HG02885 (cell line): ENCODE measurements around the gene JMJD8.

ENCODE experiments used
- ATAC-seq: cut with Tn5 transposase; IDR thresholded peaks from one replicate; pipeline ENCODE4 v1.9.1; 2021; ENCODE audit warnings: mild to moderate bottlenecking; ENCODE audit not compliant: unreplicated experiment, poor library complexity

The JMJD8 gene, protein sequence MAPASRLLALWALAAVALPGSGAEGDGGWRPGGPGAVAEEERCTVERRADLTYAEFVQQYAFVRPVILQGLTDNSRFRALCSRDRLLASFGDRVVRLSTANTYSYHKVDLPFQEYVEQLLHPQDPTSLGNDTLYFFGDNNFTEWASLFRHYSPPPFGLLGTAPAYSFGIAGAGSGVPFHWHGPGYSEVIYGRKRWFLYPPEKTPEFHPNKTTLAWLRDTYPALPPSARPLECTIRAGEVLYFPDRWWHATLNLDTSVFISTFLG

DNA sequence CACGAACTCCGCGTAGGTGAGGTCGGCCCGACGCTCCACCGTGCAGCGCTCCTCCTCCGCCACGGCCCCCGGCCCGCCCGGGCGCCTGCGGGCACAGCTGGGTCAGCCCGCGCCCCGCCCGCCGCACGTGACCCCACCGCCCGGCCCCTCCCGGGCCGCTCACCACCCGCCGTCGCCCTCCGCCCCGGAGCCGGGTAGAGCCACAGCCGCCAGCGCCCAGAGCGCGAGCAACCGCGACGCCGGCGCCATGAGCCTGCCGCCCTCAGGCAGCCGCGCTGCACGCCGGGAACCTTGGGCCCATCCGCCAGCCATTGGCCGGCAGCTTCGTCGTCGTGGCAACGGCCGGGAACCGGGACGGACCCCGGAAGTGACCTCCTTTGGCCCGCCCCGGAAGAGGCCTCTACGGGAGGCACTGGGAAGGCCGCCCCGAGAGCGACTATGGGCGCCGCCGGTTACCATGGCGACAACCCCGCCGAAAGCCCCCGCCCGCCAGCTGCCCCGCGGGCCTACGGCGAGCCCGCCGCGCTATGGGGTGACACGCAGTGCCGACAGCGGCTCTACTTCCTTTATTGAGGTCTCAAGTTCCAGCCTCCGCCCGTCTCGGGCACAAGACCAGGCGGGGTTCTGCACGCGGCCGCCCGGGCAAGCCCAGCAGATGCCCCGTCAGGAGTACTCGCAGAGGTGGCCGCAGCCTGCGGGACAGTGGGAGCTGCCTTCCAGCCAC lies at the start of gene JMJD8:
Gene JMJD8 (minus strand): TSS at position 264 of the 724 bp plus-strand sequence. CDS start 15 bp downstream, at position 249.
- ATAC-seq: peak; percentile 68

DNA sequence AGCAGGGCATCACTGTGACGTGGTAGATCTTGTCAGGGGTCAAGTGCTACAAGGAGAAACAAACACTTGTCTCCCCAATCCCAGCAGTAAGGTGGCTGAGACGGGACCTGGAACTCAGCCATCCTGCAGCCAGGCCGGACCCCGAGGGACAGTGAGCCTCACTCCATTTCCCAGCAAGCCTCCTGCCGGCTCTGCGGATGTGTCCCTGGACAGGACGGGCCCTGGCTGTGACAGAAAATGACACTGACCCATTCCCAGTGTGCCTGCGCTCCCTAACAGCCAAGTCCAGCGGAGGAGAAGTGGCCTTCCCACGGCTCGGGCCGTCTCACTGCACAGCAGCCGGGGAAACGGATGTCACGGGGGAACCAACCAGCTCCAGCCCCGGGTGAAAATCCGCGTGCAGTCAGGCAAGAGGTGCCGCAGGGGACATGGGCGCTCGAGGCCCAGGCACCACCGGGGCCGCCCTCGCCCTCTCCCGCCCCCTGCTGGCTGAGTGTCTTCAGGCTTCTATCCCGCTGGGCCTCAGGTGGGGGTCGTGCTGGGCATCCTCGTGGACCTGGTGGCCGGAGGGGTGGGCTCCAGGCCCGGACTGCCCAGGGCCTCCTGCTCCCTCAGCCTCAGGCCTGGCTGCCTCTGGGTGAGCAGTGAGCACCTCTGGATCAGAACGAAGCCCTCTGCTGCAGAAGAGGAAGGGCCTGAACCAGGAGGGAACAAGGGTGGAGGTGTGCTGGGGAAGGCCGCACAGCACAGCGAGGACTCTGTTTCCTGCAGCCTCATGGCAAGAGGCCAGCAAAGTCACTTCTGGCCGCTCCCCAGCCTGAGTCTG lies 49.5 kb upstream of the JMJD8 start:
- ATAC-seq: no peak

DNA sequence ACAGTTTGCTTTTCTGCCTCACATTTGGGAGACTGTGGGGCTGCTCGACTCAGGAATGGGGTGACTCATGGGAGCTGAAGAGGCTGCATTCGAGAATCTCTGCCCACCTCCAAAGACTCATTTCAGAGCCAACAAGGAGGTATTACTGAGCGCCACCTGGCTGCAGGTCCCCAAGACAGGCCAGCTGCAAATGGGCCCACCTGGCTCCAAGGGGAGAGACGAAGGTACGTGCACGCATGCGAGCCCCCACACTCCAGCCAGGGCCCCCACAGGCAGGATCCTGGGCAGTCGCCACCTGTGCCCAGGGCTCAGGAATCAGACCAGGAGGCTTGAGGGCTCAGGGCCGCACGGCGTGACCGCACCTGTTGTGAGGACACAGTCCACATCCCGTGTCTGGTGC lies 48.8 kb upstream of the JMJD8 start:
- no peak for ATAC-seq

DNA sequence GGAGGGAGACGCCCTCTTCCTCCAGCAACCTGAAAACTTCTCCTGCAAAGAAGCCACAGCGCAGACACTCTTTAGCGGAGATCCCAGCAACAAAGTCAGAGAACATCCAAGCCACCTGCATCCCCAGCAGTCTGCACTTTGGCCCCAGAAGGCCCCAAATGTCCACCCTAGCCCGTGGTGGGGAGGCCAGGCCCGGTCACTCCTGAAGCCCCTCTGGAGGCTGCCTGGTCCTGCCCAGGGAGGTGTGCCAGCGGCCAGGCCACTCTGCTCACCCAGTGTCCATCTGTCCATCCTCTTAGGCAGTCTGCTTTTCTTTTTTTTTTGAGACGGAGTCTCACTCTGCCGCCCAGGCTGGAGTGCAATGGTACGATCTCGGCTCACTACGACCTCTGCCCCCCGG lies 48.2 kb upstream of the JMJD8 start:
- no peak for ATAC-seq

DNA sequence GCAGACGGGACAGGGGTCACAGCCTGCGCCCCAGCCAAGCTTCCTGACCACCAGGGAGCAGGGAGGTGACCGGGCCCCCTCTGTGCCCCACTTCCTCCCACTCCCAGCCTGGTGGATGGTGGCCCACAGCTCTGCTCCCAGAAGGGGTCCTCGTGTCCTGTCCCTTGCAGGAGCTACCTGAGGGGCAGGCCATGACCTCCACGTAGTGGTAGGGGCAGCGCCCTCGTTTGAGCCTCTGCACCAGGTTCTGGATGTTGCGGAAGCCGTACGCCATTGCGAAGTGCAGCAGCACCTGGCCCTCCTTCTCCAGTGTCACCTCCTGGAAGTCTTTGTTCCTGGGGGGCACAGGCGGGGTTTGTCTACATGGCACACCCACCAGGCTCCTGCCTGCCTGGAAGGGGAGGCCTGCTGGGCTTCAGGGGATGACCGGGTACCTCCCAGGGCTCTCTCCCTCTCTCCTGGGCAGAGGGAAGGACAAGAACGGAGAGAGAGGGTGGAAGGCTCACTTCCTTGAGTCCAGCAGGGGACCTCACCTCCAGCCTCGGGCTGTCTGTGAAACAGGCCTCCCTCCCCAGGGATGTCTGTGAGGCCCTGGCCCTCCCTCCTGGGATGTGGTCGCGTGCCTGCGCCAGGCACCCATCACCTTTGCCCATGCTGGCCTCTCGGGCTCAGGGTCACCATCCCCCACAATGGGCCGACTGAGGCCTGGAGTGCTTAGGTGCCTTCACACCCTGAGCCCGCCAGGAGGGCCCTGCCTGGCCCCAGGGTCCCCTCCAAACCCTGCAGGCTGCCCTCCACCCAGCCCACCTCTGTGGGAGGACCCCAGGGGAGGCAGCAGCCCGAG lies 46.8 kb upstream of the JMJD8 start:
- no peak for ATAC-seq

DNA sequence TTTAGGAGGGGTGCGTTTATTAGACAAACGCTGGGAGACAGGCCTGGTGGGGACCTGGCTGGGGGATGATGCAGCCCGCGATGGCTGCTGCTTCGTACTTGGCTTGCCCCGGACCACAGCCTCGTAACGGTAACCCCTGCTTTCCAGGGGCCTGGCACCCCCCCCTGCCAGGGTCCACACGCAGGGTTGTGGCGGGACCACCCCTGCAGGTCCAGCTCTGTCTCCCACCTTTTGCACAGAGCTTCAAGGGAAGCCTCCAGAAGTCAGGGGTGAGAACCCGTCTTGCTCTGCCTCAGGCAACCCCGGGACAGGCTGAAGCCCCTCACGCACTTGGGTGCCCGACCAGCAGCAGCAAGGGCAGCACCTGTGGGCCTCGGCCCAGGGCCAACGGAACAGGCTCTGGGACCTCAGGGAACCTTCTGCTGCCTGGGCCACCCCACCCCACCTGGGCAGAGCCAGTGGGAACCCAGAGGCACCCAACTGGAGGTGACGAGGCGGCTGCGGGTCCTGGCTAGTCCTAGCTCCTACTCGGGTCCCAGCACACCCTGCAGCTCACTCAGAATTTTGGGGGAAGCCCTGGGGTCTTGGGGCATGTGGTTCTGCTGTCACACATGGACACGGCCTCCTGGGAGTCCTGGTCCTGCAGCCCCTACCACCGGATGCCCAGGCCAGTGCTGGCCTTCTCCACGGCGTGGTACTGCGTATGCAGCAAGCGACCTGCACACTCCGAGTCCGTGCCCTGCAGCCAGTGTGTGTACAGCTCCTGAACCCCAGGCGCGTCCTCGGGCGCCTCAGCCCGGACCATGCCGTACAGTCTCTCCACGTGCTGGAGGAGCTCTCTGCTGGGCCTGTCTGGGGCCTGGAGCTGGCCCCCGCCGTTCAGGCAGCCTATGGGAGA lies 45.9 kb upstream of the JMJD8 start:
- no peak for ATAC-seq

DNA sequence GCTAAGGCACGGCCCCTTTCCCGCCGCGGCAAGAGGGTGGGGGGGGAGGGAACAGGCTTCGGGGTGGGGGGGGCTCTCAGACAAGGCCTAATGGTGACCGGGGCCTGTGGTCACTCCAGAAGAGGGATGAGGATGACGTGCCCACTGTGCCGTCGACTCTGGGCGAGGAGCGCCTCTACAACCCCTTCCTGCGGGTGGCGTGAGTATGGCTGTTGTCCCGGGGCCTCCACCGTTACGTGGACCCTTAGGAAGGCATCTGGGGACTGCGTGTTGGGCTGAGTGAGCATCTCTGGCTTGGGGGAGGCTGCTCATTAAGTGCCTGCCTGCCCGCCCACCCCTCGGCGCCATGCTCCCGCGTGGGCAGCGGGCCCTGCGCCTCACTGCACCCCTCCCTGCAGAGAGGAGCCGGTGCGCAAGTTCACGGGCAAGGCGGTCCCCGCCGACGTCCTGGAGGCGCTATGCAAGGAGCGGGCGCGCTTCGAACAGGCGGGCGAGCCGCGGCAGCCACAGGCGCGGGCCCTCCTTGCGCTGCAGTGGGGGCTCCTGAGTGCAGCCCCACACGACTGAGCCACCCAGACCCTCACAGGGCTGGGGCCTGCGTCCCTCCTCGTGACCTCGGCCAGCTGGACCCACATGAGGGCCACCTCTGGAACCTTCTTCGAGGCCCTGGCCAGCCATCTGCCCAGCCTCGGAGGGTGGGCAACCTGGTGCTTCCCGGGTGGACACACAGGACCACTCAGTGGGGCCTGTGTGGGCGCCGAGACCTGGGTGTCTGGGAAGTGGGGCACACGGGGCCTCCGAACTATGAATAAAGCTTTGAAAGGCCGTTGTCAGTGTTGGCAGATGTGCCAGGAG lies 45.0 kb upstream of the JMJD8 start:
- ATAC-seq: no peak

DNA sequence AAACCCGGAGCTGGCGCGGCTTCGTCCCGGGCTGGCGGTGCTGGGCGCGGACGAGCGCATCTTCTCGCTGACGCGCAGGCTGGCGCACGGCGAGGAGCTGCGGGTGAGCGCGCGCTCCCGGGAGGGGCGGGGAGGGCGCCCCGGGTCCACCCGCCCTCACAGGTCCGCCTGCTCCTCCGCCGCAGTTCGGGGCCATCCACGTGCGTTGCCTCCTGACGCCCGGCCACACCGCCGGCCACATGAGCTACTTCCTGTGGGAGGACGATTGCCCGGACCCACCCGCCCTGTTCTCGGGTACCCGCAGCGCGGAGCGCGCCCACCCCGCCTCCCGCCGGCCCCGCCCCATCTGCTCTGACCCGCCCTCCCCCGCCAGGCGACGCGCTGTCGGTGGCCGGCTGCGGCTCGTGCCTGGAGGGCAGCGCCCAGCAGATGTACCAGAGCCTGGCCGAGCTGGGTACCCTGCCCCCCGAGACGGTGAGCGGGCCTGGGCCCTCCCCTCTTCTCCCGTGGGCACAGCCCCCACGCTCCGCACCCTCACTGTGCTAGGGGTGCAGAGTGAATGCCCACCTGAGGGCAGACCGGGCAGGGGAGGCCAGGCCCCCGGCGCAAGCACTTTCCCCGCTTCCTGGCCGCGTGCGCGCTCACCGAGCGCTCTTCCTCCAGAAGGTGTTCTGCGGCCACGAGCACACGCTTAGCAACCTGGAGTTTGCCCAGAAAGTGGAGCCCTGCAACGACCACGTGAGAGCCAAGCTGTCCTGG lies 44.2 kb upstream of the JMJD8 start:
- peak; percentile 44 for ATAC-seq

DNA sequence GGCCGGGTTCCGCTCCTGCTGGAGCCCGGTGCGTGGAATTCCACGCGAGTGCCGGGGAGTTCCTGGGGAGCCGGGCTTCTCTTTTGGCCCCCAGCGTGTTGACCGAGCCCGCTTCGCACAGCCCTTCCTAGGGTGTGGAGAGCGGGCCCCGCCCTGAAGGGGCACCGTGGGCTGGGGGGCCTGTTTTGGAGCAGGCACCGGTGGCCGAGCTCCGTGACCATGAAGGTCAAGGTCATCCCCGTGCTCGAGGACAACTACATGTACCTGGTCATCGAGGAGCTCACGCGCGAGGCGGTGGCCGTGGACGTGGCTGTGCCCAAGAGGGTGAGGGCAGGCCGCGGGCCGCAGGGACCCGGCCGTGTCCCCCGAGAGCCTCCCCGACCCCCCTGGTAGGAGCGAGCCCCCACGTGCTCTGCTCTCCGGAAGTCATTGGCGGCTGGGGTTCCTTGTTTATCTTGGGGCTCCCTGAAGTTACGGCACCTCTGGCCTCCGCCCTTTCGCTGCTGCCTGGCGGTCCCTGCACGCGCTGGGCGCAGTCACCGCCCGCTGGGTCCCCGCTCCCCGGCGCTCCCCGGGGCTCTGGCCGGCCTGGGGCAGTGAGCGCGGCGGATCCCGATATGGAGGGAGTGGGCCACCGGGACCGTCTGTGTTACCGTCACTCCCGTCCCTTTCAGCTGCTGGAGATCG lies 43.3 kb upstream of the JMJD8 start:
- ATAC-seq: peak; percentile 12

DNA sequence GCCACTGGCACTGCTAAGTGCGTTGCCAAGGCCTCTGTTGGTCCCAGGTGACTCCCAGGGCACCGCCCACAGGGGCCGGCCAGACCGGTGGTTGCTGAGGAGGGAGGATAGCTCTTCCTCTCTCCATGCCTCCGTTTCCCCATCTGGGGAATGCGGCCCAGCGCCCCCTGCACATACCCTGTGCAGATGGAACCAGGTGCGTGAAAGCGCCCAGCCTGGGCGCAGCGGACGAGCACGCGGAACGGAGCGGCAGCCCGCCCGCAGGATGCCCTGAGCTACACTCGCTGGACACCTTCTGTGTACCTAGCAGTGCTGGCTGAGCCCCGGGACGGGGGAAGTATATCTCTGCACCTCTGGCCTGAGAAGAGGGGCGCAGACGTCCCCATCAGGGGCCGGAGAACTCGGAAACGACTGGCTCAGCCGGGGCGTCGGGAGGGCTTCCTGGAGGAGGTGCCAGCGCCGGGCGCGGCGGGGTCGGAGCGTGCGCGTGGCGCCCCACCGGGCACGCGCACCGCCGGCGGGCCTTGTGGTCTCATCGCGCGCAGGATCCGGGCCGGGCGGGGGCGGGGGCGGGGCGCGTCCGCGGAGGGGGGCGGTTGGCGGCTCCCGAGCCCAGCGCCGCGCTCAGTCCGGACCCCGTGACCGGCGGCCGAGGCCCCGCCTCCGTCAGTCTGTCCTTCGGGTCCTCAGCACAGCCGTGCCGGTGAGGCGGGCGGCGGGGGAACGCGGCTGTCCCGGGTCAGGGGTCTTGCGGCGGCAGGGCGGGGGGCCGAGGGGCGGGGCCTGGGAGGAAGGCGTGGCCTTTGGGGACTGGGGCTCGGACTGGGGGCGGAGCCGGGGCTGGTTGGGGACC lies 42.5 kb upstream of the JMJD8 start, which contains the start of the genes CCDC78 and HAGHL:
Gene CCDC78 (minus strand): TSS at position 6 of the 853 bp plus-strand sequence. CDS start 76 bp downstream, outside the sequence.
Gene HAGHL (plus strand): TSS at position 669 of the 853 bp plus-strand sequence. CDS start 404 bp downstream, outside the sequence.
- ATAC-seq: peak; percentile 42

DNA sequence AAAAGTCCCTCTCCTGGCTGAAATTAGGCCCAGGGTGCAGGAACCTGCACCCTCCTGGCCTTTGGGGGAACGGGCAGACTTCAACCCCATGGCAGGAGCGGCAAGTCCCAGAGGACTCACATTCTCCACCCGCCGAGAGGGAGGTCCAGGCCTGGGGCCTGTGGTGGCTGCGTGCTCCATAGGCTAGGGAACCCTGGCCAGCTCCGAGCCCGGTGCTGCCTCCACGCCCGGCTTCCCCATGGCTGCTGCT lies 42.0 kb upstream of the JMJD8 start:
- no peak for ATAC-seq

DNA sequence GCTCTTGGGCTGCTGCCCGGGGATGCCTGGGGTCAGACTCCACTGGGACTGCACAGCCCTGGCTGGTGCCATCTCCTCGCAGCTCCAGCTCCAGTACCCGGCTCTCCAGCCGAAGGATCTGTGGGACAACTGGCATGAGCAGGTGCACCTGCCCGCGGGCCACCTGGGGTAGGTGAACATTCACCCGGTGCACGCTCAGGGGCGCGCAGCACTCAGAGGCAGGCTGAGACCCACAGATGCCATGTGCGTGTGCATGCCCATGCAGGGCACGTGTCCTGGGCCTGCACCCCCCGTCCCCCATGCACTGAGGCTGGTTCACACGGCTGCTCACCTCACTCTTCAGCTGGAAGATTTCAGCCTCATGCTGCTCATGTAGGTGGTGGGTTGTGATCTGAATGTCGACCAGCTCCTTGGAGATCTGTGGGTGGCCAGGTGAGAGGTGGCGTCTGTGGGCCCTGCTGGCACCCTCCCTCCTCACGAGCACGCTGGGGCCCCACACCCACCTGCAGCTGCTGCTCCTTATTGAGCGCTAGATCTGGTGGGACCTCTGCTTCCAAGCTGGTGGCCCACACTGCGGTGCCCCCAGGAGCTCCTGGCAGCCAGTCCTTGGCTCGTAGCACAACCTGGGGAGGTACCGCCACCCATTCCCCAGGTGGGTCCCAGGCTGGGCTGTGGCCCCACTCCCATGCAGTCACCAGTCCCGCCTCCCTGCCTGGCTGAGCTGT lies 41.5 kb upstream of the JMJD8 start:
- ATAC-seq: no peak

DNA sequence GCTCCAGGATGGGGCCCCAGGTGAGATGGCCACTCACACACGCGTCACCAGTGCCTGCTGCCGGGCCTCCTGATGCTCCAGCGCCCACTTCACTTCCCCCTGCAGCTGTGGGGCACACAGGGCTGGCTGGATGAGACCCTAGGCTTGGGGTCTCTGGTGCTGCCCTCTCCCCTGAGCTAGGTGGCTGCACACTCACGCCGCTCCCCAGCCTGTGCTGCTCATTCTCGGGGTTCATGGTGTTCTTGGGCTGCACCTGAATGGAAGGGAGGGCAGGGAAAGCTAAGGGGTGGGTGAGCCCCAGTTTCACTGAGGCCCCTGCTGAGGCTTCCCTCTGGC lies 40.9 kb upstream of the JMJD8 start:
- no peak for ATAC-seq

DNA sequence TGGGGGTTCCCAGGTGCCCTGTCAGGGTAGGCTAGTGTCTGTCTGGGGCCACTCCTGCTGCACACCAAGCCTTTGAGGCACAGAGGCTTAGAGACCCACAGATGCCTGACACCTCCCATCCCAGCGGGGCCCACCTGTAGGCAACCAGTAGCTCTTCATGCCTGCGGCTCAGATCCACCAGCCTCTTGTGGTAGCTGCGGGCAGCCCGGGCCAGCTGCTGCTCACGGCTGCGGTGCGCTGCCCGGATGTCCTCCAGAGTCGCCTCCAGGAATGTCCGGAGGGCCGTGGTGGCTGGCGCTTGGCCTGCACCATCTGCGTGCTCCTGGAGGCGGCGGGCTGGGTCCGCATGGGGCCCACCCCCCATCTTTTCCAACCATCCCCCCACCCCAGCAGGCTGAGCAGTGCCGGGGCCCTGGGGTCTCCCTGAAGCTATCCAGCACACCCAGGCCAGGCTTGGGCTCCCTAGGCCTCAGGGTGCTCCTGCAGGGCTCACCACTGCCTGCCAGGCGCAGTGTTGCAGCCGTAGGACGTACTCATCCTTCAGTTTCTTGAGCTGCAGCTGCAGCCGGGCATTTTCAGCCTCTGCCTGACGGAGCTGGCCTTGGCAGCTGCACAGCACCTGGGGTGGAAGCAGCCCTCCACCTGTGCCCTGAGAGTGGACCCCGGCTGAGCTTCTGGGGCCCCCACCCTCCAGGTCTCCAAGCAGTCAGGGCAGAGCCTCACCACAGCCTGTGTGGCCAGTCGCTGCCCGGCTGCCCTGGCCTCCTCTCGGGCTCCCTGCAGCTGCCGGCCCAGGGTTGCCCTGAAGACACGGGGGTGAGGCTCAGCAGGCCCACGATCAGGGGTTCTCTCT lies 40.3 kb upstream of the JMJD8 start:
- ATAC-seq: no peak

DNA sequence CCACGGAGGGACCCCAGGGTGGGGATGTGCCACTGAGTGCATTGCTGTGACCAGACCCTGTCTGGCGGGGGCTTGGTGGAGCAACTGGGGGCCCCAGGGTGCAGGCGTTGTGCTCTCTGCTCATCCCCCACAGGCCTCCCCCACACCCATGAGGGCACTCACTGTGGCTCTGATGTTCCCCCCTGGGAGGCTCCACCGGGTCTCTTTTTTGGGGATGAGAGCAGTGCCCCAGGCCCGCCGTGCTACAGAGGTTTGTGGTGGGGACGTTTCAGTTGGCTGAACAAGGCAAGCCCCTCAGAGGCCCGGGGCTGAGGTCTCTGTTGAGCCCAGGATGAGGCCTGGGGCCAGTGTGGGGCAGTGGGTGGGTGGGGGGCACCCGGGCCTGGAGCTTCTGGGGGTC lies 39.6 kb upstream of the JMJD8 start:
- ATAC-seq: no peak
